ENCODE results near the gene PLEKHA4. TPM values are rescaled to one million over a fixed set of nuclear protein-coding genes. Genes with fewer than 3 reads are reported as not detected.

The PLEKHA4 gene
- polyA plus RNA-seq, 1 donor (not counting 4 experiments of a cell fraction or from before 2014, with no cell fraction given) = 1.8 TPM

- Histone ChIP-seq H3K79me2 (ENCODE audit: control insufficient read depth, insufficient read depth, low read length) (peaks cover 3% of the 10 kb centered on the region), H3K4me3 (ENCODE audit: control insufficient read depth in 2 of 3, extremely low read depth in 1 of 3, insufficient read depth in 2 of 3, low read depth in 1 of 3, low read length in 3 of 3) (no peak overlapping the region), H3K27ac (ENCODE audit: control insufficient read depth, insufficient read depth, low read length) (no peak overlapping the region), H4K20me1 (ENCODE audit: control insufficient read depth, extremely low read depth, insufficient read depth, low read length) (no peaks in the 10 kb centered on the region), H3K4me2 (ENCODE audit: control insufficient read depth, extremely low read depth, insufficient read depth, low read depth, low read length) (no peak overlapping the region), H2AFZ (ENCODE audit: control insufficient read depth, low read length) (no peak overlapping the region), H3K4me1 (ENCODE audit: control insufficient read depth, extremely low read depth, insufficient read depth, low read length) (peaks cover 8% of the 10 kb centered on the region), H3K9ac (ENCODE audit: control insufficient read depth, extremely low read depth, insufficient read depth, low read length) (no peak overlapping the region), H3K9me3 (ENCODE audit: control insufficient read depth, low read depth, low read length) (no peaks in the 10 kb centered on the region), H3K36me3 (ENCODE audit: control insufficient read depth in 2 of 2, extremely low read depth in 1 of 2, insufficient read depth in 2 of 2, low read length in 2 of 2) (peaks cover 3% of the 10 kb centered on the region in 2 experiments), H3K9me1 (ENCODE audit: control insufficient read depth, extremely low read depth, insufficient read depth, low read length) (peaks cover 2% of the 10 kb centered on the region), H3K27me3 (ENCODE audit: control insufficient read depth, extremely low read depth, insufficient read depth, low read length) (no peaks in the 10 kb centered on the region)
- DNase-seq (ENCODE audit: low read depth, low spot score) (no peak), FAIRE-seq (no peak)
- TF ChIP-seq EZH2 (IDR thresholded peaks at IDR 0.05; ENCODE audit: low read length) (no peak), CTCF (optimal IDR thresholded peaks at IDR 0.05 in 1 of 3, IDR thresholded peaks at IDR 0.05 in 1 of 3, conservative IDR thresholded peaks at IDR 0.05 in 1 of 3; ENCODE audit: extremely low read depth in 1 of 3, insufficient read depth in 2 of 3, low read length in 3 of 3) (no peak)
- dilution Hi-C loops (cut with MboI; ENCODE audit: extremely low pct_ligation_motif_present, low sequenced_read_pairs) = no loop called here
These were observed 63.0 kb downstream of the PLEKHA4 start for GRCh38 chr19:48805452-48805851.

- Histone ChIP-seq H3K9me3 (ENCODE audit: control insufficient read depth, low read depth, low read length) (no peaks in the 10 kb centered on the region), H3K4me1 (ENCODE audit: control insufficient read depth, extremely low read depth, insufficient read depth, low read length) (peaks cover 1% of the 10 kb centered on the region), H3K27me3 (ENCODE audit: control insufficient read depth, extremely low read depth, insufficient read depth, low read length) (no peaks in the 10 kb centered on the region), H3K36me3 (ENCODE audit: control insufficient read depth in 2 of 2, extremely low read depth in 1 of 2, insufficient read depth in 2 of 2, low read length in 2 of 2) (peaks cover 3% of the 10 kb centered on the region in 2 experiments), H3K9me1 (ENCODE audit: control insufficient read depth, extremely low read depth, insufficient read depth, low read length) (no peaks in the 10 kb centered on the region), H3K9ac (ENCODE audit: control insufficient read depth, extremely low read depth, insufficient read depth, low read length) (no peak overlapping the region), H3K4me2 (ENCODE audit: control insufficient read depth, extremely low read depth, insufficient read depth, low read depth, low read length) (no peak overlapping the region), H3K4me3 (ENCODE audit: control insufficient read depth in 2 of 3, extremely low read depth in 1 of 3, insufficient read depth in 2 of 3, low read depth in 1 of 3, low read length in 3 of 3) (no peak overlapping the region), H2AFZ (ENCODE audit: control insufficient read depth, low read length) (no peak overlapping the region), H4K20me1 (ENCODE audit: control insufficient read depth, extremely low read depth, insufficient read depth, low read length) (no peaks in the 10 kb centered on the region), H3K79me2 (ENCODE audit: control insufficient read depth, insufficient read depth, low read length) (no peaks in the 10 kb centered on the region), H3K27ac (ENCODE audit: control insufficient read depth, insufficient read depth, low read length) (no peak overlapping the region)
- no peak for FAIRE-seq
- dilution Hi-C loops (cut with MboI; ENCODE audit: extremely low pct_ligation_motif_present, low sequenced_read_pairs) = no loop called here
- TF ChIP-seq EZH2 (IDR thresholded peaks at IDR 0.05; ENCODE audit: low read length) = no peak
- TF ChIP-seq CTCF (optimal IDR thresholded peaks at IDR 0.05 in 1 of 3, IDR thresholded peaks at IDR 0.05 in 1 of 3, conservative IDR thresholded peaks at IDR 0.05 in 1 of 3; ENCODE audit: extremely low read depth in 1 of 3, insufficient read depth in 2 of 3, low read length in 3 of 3) = no peak
- DNase-seq (ENCODE audit: low read depth, low spot score) = no peak
These were observed 63.9 kb downstream of the PLEKHA4 start for GRCh38 chr19:48804496-48804895.
